Stomach (tissue), 4 donors: ENCODE data around the gene KLK14.

ENCODE experiments used
- CTCF ChIP-seq, 7 experiments: fragments of 450-650 bp in 4 of 7; fragments of 200-600 bp in 3 of 7; sonication (generic) in 3 of 7; IDR thresholded peaks; one replicate each; pipeline ENCODE4 v1.5.1; 2016 to 2019; ENCODE audit warnings: antibody characterized with exemption in 7 of 7, control low read depth in 2 of 7, mild to moderate bottlenecking in 1 of 7
- POLR2AphosphoS5 ChIP-seq, 3 donors: sonication (generic); formaldehyde crosslinking; IDR thresholded peaks; one replicate each; pipeline ENCODE4 v1.6.1; 2016; ENCODE audit warnings: antibody characterized with exemption in 3 of 3

GRCh38 chr19:51070334-51071094 is 12.2 kb downstream of the KLK14 start:
- TF ChIP-seq CTCF (IDR thresholded peaks at IDR 0.05) (no peak), POLR2AphosphoS5 (IDR thresholded peaks at IDR 0.05) (no peak)
